GM12864 (cell line): ENCODE measurements around the gene PHF1.

ENCODE experiments used
- DNase-seq: peaks from one replicate; pipeline ENCODE4 v3.0.0-alpha.2; 2011; ENCODE audit warnings: low read depth
- H3K4me3 ChIP-seq: 2 replicates; pipeline ENCODE4 v1.5.1; 2011; ENCODE audit warnings: mild to moderate bottlenecking, low read depth, low read length, control low read depth
- CTCF ChIP-seq: IDR thresholded peaks from 2 replicates; pipeline ENCODE4 v1.5.1; 2011; ENCODE audit warnings: low read depth, mild to moderate bottlenecking, moderate library complexity, low read length, control low read depth, inconsistent platforms; ENCODE audit errors: missing control alignments

Gene PHF1

DNA sequence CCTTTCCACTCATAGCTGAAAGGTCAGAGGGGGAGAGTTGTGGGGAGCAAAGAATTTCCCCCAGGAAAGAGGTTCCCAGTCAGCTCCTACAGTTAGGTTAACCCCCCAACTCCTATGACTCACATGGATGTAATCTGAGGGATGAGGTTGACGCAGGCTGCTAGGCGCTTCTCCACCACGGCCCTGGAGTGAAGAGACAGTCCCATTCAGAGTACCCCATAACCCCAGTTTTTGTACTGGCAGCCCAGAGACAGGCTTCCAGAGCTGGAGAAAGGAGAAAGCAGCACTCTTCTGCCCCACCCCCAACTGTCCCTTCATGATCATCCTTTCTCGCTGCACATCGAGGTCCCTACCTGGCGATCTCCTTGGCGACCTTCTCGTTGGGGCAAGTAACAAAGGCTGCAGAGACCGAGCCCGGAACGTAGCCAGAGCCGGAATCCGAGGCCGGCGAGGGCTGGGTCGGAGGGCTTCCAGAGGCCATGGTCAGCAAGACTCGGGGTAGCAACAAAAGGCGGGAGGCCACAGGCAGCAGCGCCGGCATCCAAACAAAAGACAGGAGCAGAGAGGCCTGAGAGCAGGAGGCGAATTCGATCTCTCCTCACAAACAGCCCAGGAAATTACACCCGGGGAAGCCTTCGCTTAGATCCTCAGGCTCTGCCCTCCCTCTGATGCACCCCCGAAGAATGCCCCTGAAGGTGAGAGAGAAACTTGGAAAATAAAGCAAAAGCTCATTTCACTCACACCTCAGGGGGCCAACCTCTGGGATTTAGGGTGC, 6.5 kb downstream of the PHF1 start:
- TF ChIP-seq CTCF: no peak
- peak overlapping the region; percentile 64 for H3K4me3 ChIP-seq
- no peak for DNase-seq

- H3K4me3 ChIP-seq: peak within 1 kb of the TSS; percentile 64
- DNase-seq: peak; percentile 100
- peak; percentile 53 for TF ChIP-seq CTCF
Observed at GRCh38 chr6:33417903-33418689, 7.3 kb downstream of the PHF1 start, which contains the start of gene CUTA. CUTA (minus strand) TSS chr6:33418107; CDS start chr6:33418000, 107 bp downstream.

- DNase-seq: no peak
- no peak for TF ChIP-seq CTCF
- peak overlapping the region; percentile 52 for H3K4me3 ChIP-seq
Observed at GRCh38 chr6:33418690-33419291, 8.0 kb downstream of the PHF1 start.

DNA sequence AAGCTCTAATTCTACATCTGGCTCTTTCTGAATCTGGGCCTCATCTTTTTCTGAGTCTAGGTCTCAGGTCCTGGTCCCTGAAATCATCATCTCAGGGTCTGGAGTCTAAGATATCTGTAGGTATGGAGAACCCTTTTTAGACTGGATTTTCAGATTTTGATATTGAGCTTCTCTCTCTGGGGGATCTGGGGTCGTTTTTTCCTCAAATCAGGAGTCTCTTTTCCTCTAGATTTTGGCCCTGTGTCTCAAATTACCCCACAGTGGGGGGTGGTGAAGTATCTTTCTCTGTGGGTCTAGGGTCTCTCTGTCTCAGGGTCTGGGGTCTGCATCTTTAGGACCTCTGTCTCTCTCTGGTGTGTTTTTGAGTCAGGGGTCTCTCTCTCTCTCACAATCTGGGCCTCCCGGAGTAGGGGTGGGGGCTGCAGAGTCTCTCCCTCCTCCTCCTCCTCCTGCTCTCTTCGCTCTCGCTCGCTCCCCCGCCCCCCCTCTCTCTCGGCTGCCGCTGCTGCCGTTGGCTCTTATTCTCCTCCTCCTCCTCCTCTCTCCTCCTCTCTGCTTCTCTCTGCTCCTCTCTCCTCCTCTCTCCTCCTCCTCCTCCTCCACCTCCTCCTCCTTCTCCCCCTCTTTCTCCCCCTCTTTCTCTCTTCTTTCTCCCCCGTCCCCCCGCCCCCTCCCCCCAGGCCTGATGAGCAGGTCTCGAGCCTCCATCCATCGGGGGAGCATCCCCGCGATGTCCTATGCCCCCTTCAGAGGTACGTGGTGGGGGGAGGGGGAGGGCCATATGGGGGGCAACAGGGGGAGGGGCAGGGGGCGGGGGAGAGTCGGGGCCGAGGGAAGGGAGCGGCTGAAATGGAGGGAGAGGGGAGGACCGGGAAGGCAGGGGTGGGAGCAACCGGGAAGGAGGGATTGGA, 9.0 kb downstream of the PHF1 start, which contains the start of gene SYNGAP1:
Gene SYNGAP1, plus strand, starts transcription at position 486 of the 911 bp plus-strand sequence. Its CDS starts 200 bp downstream, at position 686.
- peak within 1 kb of the TSS; percentile 3; the same call in 1 of the 2 replicates for H3K4me3 ChIP-seq

GRCh38 chr6:33420491-33421343, 9.9 kb downstream of the PHF1 start:
- H3K4me3 ChIP-seq: no peak overlapping the region
- no peak for TF ChIP-seq CTCF
- no peak for DNase-seq

More for the DNA sequence above, 9.0 kb downstream of the PHF1 start, which contains the start of gene SYNGAP1:
- no peak for DNase-seq
- TF ChIP-seq CTCF: no peak

DNA sequence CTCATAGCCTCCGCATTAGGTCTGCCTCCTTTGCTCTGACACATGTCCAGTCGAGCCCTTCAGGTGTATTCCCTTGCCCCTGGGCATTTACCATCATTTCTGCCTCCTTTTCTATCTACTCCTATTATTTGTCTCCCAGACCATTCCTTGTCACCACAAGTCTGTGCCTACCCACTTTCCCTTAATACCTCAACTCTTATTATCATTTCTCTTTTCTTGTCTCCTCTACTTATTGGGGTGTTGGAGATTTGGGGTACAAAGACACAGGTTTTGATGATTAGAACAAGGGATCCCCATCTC, 10.5 kb downstream of the PHF1 start:
- no peak overlapping the region for H3K4me3 ChIP-seq
- TF ChIP-seq CTCF: no peak
- DNase-seq: no peak
